ENCODE measurements around the gene CHRNB2.

Gene CHRNB2

DNA sequence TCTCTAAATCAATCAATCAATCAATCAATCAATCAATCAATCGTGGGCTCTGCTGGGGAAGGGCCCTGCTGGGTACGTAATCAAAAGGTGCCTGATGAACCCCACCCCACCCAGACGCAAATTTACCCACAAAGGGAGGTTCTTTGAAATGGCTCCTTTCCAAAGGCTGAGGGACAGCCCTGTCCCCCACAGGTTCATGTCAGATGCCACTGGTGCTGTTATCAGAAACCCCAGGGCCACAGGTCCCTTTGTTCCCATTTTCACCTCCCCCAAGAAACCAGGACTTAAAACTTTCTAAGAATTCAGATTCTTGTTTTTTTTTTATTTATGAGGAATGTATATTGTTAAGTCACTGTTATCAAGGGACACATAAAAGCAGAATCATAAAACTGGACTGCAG lies 14.2 kb downstream of the CHRNB2 start:
- DNase-seq (ENCODE audit: insufficient read length, low spot score) (no peak), FAIRE-seq (no peak)
- no peak for TF ChIP-seq POLR2A (IDR thresholded peaks at IDR 0.05; ENCODE audit: low read depth, low read length)

DNA sequence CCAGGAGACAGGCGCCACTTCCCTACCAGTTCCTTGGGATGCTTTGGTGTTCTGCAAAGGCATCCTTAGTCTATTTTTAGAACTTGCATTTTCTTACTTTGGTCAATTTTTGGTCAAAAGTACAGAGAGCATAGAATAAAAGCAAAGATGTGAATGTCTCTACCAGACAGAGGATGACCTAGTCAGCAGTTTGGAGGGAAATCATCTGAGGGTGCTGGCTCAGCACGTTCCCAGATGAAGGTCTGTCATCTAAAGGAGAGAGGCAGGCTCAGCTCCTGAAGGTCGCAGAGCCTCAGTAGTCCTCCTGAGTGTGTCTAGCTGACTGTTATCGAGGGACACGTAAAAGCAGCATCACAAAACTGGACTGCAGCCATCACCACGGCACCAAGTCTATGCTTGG lies 15.3 kb downstream of the CHRNB2 start:
- FAIRE-seq: no peak
- no peak for DNase-seq (ENCODE audit: insufficient read length, low spot score)
- TF ChIP-seq POLR2A (IDR thresholded peaks at IDR 0.05; ENCODE audit: low read depth, low read length): no peak

DNA sequence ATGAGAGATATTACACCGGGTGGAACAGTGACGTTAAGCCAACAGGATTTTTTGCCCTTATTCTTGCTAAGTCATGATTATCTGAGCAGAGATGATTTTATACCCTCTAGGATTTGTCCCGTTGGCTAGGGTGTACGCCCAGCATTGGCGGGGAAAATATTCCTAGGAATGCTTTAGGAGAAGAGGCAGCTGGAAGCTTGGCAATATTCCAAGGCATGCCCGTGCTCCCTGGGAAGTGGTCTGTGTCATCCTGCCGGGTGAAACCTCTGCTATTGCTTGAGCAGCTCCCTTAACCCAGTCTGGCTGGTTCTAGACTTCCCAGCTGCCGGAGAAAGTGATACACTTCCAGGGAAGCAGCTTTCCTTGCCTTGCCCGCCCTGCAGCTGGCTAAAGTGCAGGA lies 16.2 kb downstream of the CHRNB2 start:
- no peak for DNase-seq (ENCODE audit: insufficient read length, low spot score)
- no peak for FAIRE-seq
- TF ChIP-seq POLR2A (IDR thresholded peaks at IDR 0.05; ENCODE audit: low read depth, low read length): no peak

DNA sequence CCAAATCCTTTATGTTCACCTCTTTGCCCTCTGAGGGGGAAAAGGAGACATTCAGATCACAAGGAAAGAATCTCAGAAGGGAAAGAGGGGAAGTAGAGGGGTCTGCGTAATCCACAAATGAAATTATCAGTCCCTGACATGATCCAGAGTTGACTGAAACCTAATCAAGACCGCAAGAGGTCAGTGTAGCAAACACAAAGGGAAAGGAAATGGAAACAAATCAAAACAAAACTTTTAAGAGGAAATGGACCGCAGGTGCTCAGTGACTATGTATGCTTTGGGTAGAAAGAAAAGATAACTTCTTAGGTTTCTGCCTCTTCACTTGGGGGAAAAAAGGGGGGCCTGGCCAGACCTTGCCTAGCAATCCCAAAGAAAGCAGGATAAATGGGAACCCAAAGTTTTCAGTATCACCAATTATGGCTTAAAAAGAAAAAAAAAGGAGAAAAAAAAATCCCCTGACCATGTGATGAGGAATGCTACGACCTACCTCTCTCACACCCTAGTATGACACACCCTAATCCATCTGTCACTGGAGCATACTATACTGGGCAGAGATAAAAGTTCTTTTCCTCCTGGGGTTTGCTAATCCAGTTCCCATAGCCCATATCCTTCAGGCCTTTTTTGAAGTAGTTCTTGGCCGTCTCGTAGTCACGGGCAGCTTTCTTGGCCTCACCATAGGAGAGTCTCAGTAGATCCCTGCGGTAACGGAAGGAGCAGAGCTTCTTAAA lies 16.9 kb downstream of the CHRNB2 start:
- no peak for TF ChIP-seq POLR2A (IDR thresholded peaks at IDR 0.05; ENCODE audit: low read depth, low read length)
- DNase-seq (ENCODE audit: insufficient read length, low spot score): no peak
- FAIRE-seq: no peak

DNA sequence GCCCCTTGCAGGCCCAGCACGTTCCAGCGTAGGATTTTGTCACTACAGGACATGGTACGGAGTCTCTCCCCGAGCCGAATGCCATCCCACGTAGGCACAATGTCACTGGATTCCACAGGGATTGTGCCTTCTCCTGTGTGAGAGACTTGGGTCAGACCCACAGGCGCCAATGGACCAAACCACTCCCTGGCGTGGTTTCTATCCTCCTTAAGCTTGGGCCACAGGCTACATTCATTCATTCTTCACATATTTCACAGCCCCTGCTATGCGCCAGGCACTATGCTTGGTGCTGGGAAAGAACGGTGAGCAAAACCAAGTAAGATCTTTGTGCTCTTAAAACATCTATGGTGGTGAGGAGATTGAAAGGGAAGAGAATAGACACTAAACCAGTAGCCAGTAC lies 18.7 kb downstream of the CHRNB2 start:
- DNase-seq (ENCODE audit: insufficient read length, low spot score): no peak
- no peak for FAIRE-seq
- no peak for TF ChIP-seq POLR2A (IDR thresholded peaks at IDR 0.05; ENCODE audit: low read depth, low read length)

DNA sequence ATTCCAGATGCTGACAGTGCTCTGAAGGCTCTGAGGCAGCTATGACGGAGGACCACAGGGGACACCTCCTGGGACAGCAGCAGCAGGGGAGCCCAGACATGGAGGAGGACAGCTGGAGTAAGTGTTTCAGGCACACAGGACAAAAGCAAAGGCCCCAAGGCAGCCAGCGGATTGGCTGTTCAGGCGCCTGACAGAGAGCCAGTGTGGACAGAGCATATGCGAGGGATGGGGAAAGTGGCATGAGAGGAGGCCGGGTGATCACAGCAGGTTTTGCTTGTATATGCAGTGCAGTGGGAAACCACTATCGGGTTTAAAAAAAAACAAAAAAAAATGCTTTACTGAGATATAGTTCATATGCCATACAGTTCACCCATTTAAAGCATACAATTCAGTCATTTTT lies 19.1 kb downstream of the CHRNB2 start:
- no peak for FAIRE-seq
- no peak for TF ChIP-seq POLR2A (IDR thresholded peaks at IDR 0.05; ENCODE audit: low read depth, low read length)

DNA sequence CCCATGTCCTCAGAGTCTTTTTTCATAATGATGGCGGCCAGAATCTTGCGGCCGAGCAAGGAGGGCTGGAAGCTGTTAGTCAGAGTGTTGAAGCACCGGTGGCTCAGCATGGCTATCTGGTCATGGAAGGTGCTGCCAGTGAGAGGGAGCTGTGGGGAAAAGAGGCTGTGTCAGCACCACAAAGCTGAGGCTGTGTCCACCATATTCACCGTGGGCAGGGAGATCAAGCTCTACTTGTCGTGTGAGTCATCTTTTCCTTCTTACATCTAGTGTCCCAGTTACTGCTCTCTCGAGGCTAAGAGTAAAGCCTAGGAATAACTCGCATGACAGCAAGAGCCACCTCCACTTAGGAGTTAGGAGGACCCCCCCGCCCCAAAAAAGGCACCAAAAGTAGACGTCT lies 22.2 kb downstream of the CHRNB2 start:
- TF ChIP-seq POLR2A (IDR thresholded peaks at IDR 0.05; ENCODE audit: low read depth, low read length): no peak
- DNase-seq (ENCODE audit: insufficient read length, low spot score): no peak
- no peak for FAIRE-seq

More for the DNA sequence above, 19.1 kb downstream of the CHRNB2 start:
- DNase-seq (ENCODE audit: insufficient read length, low spot score): no peak

DNA sequence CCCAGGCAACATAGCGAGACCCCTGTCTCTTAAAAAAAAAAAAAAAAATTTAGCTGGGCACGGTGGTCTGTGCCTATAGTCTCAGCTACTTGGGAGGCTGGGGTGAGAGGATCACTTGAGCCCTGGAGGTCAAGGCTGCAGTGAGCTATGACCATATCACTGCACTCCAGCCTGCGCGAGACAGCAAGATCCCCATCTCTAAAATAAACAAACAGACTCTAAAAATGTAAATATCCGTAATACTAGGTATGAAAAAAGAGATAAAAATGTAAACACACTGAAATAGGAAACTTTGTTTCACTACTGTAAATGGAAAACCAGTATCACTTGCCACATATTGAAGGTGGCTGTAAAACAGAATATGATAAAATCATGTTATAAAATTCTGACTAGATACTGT lies 23.2 kb downstream of the CHRNB2 start:
- no peak for DNase-seq (ENCODE audit: insufficient read length, low spot score)
- FAIRE-seq: no peak
- no peak for TF ChIP-seq POLR2A (IDR thresholded peaks at IDR 0.05; ENCODE audit: low read depth, low read length)

DNA sequence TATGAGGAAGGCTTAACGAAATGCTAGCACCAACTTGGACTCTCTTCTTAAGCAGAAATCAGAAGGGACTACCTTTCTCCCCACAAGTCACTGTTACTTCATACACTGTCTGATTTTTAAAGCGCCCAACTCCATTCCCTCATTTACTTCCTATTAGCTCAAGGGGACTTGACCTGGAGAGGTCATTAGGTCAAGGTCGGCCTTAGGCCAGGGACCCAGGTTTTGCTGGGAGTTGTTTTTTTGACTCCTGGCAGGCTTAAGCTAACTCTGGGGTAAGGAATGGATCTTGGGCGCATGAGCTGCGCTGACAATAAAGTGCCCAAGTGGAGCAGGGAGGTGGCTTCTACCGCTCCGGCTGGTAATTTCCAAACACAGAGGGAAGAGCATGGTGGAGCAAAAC lies 23.6 kb downstream of the CHRNB2 start:
- no peak for TF ChIP-seq POLR2A (IDR thresholded peaks at IDR 0.05; ENCODE audit: low read depth, low read length)
- DNase-seq (ENCODE audit: insufficient read length, low spot score): no peak
- no peak for FAIRE-seq

DNA sequence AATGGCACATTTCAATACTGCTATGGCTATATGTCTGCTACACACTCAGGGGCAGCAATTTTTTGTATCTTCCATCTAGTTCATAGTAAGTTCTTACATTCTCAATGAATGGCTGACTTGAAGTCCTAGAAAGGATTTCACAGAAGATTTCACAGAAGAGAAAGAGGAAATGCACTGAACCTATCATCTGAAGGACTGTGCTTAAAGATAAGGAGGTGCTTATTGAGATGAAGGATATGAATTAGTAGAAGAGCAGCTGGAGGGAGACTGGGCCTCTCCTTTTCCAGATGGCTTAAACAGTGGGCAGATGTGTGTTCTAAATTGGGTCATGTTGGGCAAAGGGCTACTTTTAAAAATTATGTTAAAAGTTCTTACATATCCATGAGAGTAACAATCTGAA lies 25.8 kb downstream of the CHRNB2 start:
- DNase-seq (ENCODE audit: insufficient read length, low spot score): no peak
- TF ChIP-seq POLR2A (IDR thresholded peaks at IDR 0.05; ENCODE audit: low read depth, low read length): no peak
- FAIRE-seq: no peak

DNA sequence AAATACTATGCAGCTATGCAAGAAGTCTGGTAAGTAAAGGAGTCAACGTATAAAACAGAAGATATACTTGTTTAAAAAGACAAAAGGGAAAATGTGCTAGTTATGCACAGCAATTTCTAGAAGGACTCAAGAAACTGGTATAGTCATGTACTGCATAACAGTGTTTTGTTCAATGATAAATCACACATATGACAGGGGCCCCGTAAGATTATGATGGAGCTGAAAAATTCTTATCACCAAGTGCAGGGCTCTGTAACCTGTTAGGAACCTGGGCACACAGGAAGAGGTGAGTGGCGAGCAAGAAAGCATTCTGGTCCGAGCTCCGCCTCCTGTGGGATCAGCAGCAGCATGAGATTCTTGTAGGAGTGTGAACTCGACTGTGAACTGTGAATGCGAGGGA lies 27.2 kb downstream of the CHRNB2 start:
- FAIRE-seq: no peak
- no peak for TF ChIP-seq POLR2A (IDR thresholded peaks at IDR 0.05; ENCODE audit: low read depth, low read length)
- DNase-seq (ENCODE audit: insufficient read length, low spot score): no peak

DNA sequence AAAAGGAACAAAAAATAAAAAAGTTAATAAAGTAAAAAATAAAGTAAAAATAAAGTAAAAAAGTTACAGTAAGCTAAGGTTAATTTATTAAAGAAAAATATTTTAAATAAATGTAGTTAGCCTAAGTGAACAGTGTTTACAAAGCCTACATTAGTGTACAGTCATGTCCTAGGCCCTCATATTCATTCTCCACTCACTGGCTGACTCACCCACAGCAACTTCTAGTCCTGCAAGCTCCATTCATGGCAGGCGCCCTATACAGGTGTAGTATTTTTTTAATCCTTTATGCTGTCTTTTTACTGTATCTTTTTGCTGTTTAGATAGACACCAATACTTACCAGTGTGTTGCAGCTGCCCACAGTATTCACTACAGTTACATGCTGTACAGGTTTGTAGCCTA lies 28.0 kb downstream of the CHRNB2 start:
- TF ChIP-seq POLR2A (IDR thresholded peaks at IDR 0.05; ENCODE audit: low read depth, low read length): no peak
- DNase-seq (ENCODE audit: insufficient read length, low spot score): no peak
- FAIRE-seq: no peak

DNA sequence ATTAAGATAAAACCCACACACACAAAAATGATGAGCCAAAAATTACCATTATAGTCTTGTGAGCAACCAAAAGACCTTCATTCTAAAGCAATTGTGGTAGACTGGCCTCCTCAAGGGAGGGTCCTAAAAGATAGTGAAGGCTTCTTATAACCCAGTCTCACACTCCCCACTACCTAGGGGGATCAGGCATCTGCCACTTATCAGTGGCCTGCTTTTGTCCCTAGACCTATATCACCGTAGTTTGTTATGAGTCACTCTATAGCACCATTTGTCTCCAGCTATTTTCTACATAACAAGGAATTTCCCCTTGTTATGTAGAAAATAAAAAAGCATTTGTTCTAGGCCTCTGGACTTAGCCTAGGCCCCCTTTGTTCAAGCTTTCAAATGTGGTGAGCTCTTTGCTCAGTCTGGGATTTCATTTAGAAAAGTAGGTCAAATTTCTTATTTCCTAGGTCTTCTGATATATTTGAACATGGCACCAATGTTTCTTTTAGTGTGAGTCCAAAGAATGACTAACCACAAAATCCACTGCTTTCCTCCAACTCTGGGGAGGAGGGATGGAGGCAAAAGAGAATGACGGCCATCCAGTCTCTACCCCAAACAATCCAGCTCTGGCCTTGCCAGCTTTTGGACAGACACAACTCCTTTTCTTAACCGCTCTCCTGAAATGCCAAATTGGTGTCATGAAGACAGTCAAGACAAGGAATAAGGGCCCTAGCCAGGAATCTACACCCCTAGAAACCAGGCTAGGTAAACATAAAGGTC lies 31.5 kb downstream of the CHRNB2 start:
- DNase-seq (ENCODE audit: insufficient read length, low spot score): no peak
- no peak for FAIRE-seq
- TF ChIP-seq POLR2A (IDR thresholded peaks at IDR 0.05; ENCODE audit: low read depth, low read length): no peak

DNA sequence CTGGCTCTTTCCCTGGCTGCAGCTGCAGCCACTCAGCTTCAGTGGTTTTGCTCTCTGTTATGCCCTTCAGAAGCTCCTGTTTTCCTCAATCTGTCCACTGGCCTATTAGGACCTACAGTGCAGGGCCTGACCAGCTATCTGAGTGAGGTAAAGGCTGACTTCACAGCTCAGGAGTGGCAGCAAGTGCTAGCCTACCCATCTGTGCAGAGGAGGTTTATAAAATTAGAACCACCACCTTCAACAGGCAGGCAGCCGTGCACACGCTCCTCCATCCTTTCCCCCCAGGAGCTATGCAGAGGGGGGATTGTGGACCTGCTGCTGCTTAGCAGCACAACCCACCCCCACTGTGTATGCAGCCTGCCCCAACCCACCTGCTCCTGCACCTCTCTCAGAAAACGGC lies 32.1 kb downstream of the CHRNB2 start:
- no peak for DNase-seq (ENCODE audit: insufficient read length, low spot score)
- TF ChIP-seq POLR2A (IDR thresholded peaks at IDR 0.05; ENCODE audit: low read depth, low read length): no peak
- FAIRE-seq: no peak

DNA sequence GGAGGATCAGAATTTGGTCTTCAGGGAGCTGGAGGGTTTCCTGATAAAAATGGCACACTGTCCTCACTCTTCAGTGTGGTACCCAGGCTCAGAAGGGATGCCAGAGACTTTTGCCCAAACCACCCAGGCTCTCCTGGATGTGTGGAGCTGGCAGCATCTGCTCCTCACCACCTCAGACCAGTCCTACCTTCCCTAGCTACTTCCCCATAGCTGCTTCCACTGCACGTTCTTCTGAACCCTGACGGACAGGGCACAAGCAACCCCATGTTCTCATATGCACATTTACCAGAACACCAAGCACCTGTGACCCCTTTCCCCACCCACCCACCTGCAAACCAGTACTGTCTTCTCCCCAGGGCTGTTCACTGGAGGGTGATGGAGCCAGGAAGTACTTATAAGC lies 35.7 kb downstream of the CHRNB2 start:
- no peak for FAIRE-seq
- DNase-seq (ENCODE audit: insufficient read length, low spot score): no peak

More for the DNA sequence above, 35.7 kb downstream of the CHRNB2 start:
- TF ChIP-seq POLR2A (IDR thresholded peaks at IDR 0.05; ENCODE audit: low read depth, low read length): no peak

Data from H54 (cell line).